ENCODE results near the gene DDX49.
A peak's percentile ranks its signal among the peaks of the same experiment; 100 is the strongest.

DDX49 gene, protein sequence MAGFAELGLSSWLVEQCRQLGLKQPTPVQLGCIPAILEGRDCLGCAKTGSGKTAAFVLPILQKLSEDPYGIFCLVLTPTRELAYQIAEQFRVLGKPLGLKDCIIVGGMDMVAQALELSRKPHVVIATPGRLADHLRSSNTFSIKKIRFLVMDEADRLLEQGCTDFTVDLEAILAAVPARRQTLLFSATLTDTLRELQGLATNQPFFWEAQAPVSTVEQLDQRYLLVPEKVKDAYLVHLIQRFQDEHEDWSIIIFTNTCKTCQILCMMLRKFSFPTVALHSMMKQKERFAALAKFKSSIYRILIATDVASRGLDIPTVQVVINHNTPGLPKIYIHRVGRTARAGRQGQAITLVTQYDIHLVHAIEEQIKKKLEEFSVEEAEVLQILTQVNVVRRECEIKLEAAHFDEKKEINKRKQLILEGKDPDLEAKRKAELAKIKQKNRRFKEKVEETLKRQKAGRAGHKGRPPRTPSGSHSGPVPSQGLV

DNA sequence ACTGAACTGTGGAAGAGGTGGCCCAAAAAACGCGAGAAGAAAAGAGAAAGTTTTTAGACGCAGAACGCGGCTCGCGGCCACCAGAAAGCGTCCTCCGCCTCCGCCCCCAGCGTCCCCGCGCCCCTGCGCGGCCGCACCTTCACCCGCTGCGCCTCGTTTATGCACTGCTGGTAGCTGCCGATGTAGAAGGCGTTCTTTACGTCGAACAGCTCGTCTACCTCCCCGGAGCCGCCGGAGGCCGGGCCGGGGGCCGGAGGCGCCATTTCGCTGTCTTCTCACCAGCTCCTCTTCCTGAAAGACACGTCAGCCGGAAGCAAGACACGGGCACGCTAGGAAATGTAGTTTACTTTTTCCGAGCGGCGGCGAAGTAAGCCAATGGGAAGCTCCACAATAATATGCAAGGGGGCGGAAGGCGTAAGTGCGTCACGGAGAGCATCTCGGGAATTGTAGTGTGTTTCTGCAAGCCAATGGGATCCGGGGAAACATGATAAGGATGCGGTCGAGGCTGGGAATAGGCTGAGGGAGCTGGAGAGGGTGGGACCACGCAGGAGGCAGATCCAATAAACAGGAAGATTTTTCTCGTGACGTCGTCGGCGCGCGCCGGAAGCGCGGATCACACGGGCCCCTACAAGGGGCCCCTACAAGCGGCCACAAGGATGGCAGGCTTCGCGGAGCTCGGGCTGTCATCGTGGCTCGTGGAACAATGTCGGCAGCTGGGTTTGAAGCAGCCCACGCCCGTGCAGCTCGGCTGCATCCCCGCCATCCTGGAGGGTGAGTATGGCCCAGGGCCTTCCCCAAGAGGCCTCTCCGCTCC lies at the start of gene DDX49, which contains the start of gene COPE:
DDX49 (plus strand) TSS at position 630 of the 814 bp plus-strand sequence; CDS start at position 657, 27 bp downstream.
COPE (minus strand) TSS at position 302 of the 814 bp plus-strand sequence; CDS start at position 263, 39 bp downstream.
- peak; percentile 98 for DNase-seq

DNA sequence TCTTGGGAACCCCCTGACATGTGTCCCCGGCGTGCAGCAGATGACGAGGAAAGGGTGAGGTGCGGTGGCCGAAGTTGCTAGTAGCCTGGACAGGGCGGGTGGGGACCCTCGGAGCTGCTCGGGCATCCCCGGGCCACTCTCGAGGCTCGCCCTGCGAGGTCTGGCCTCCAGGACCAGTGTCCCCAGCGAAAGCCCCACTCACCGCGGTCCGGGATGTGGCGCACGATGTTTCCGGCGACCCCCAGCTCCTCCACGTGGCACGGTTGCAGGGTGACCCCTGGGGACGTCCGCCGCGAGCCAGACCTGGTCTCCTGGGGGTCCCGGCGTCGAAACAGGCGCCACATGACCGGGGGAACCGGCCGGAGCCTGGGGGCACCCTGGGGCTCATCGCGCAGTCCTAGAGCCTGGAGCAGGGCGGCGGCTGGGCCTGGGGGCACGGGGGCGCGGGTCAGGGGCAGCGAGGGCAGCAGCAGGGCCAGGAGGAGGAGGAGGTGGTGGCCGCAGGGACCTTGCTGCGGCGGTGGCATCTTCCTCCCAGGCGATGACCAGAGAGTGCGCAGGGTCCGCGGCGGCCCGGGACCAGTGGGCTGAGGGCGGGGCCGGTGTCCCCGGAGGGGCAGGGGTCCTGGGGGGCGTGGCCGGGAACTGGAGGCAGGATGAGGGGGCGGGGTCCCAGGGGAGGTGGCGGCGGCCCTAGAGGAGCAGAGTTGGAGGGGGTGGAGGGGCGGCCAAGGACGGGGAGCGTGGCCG lies 49.6 kb upstream of the DDX49 start:
- DNase-seq = no peak

DNA sequence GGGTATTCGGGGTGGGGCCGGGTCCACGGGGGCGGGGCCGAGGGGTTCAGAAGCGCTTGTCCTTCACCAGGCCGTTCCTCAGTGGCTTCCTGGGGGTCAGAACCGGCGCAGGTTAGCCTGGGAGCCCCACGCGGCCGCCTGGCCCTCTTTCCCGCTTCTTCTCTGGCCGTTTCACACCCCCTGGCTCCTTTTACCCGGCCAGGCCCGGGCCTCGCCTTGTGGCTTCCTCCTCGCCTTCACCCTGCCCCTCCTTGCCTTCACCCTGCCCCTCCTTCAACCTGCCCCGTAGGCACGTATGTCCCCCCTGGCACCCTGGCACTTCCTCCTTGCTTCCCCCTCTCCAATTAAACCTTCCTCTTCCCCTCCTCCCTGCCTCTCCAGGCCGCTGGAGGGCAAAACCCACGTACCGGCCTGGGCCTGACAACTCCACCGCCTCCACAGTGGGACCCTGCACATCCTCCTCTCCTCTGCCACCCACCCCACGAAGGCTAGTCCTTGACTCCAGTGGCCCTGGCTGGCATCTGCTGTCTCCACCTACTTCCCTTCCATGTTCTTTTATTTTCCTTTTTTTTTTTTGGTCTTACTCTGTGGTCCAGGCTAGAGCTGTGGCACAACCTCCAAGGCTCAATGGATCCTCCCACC lies 48.9 kb upstream of the DDX49 start:
- no peak for DNase-seq

DNA sequence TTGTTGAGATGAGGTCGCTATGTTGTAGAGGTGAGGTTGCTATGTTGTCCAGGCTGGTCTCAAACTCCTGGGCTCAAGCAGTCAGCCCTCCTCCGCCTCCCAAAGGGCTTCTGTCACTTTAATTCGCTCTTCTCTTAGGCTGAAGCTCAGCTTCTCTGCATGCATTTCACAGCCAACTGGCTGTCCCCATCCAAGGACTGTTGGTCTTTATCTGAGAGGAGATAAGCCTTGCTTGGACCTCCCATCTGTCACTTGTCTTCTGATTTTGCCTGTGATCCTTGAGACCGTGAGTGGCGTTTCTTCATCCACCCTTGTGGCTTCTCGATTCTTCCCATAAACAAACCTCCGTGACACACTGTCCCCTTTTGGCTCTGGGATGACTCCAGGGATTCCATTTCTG lies 48.0 kb upstream of the DDX49 start:
- no peak for DNase-seq

DNA sequence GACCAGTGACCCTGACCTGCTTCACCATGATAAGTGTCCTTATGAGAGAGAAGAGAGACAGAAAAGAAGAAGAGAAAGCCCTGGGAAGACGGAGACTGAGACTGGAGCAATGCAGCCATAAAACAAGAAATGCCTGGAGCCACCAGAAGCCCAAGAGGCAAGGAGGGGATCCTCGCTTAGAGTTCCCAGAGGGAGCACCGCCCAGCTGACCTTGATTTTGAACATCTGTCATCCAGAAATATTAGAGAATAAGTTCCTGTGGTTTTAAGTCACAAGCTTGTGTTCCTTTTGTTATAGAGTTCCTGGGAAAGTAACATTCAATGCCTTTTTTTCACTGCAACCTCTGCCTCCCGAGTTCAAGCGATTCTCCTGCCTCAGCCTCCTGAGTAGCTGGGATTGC lies 43.8 kb upstream of the DDX49 start:
- no peak for DNase-seq

DNA sequence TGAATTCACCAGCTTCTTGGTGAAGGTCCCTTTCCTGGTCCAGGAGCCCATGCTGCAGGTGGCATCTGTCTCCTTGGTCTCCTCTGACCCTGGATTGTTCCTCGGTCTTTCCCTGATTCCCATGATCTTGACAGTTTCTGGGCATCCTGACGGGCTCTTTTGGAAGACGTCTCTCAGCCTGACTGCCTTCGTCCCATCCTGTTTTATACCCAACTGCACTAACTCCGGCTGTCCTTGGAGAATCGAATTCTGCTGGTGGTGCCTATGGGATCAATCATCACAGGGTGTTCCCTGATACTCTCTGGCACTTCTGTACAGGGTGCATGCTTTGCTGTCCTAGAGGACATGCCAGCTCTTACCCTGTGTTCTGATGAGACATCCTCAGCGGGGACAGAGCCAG lies 42.6 kb upstream of the DDX49 start:
- DNase-seq = no peak

DNA sequence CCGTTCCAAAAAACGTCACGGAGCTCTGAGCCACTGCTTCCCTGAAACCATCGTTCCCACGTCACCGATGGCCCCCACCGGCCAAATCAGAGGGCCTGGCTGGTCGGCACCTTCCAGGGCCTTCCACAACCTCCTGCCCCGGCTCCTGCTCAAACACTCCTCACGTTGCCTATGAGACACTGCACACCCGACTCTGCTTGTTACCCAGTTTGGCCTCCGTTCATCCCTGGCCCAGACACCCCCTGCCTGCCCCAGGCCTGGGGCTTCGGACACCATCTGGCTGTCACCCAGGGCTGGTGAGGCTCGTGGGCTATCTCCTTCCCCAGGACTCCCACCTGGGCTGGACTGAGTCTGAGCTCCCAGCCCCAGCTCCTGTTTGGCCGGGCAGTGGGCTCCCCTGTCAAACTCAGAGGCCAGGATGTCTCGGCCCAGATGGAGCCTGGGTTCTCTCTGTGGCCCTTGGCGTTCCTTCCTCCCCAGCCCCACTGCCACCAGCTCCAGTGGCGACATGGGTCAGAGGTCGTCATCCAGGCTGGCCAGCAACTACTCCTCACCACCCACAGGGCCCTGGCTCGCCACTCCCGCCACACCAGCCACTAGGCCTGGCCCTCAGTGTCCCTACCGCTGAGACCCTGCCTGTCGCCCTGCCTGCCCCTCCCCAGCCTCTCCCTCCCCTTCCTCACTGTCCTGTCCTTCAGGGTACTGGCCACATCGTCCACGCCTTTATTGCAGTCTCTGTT lies 41.3 kb upstream of the DDX49 start:
- no peak for DNase-seq

DNA sequence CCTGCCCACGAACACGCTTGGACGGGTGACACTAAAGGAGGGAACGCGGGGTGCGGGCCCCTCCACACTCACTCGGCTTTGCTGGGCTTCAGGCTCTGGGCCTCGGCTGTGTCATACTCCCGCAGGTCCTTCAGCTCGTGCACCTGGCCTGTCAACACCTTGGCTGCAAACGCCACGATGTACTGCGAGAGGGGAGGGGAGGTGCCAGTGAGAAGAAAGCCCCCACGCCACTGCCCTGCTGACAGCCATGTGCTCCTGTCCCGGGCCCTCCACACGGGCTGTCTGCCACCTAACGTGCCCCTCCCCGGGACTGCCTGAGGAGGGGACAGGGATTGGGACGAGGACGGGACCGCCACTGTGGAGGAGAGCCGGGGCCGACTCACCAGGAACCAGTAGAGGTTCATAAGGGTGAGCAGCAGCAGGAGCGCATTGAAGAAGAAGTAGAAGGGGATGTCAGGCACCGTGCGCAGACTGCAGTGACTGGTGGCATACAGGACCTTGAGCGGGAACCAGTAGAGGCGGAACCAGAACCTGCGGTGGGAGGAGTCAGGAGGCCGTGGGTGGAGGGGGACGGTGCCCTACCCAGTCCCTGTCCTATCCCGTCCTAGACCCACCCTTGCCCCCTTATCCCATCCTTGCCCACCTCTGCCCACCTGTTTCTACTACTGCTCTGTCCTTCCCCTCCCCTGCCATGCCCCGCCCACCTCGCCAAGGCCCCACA lies 40.5 kb upstream of the DDX49 start:
- DNase-seq = no peak

DNA sequence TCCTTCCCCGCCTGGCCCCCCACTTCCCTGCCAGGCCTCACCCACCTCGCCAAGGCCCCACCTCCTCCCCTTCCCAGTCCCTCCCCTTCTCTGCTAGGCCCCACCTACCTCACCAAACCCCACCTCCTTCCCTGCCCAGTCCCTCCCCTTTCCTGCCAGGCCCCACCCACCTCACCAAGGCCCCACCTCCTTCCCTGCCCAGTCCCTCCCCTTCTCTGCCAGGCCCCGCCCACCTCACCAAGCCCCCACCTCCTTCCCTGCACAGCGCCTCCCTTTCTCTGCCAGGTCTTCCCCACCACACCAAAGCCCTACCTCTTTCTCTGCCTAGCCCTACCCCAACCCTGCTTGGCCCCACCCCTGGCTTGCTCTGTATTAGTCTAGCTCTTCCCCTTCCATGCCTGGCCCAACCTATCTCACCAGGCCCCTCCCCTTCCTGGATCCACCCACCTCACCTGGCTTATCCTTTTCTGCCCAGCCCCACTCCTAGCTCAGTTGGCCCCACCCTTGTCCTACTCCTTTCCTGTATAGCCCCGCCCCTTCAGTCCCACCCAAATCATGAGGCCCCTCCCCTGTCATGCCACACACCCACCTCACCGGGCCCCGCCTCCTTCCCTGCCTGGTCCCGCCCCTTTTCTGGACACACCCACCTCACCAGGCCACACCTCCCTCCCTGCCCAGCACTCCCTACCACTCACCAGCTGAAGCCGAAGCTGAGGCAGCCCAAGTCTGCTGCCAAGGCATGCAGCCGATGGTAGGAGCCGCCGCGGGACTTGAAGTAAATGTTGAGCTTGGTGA lies 39.7 kb upstream of the DDX49 start:
- DNase-seq = no peak

DNA sequence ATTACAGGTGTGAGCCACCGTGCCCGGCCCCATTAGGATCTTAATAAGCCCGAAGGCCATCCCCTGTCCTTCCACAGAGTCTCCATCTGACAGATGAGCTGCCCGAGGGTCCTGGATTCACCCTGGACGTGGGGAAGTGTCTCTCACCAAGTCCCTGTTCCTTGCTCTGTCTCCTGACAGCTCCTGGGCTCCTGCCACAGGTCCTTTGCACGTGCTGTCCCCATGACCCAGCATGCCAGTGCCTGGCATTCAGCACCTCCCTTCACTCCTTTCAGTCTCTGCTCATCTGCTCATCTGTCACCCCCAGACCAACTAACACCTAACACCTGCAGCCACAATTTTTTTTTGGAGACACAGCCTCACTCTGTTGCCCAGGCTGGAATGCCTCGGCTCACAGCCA lies 38.0 kb upstream of the DDX49 start:
- DNase-seq = no peak

DNA sequence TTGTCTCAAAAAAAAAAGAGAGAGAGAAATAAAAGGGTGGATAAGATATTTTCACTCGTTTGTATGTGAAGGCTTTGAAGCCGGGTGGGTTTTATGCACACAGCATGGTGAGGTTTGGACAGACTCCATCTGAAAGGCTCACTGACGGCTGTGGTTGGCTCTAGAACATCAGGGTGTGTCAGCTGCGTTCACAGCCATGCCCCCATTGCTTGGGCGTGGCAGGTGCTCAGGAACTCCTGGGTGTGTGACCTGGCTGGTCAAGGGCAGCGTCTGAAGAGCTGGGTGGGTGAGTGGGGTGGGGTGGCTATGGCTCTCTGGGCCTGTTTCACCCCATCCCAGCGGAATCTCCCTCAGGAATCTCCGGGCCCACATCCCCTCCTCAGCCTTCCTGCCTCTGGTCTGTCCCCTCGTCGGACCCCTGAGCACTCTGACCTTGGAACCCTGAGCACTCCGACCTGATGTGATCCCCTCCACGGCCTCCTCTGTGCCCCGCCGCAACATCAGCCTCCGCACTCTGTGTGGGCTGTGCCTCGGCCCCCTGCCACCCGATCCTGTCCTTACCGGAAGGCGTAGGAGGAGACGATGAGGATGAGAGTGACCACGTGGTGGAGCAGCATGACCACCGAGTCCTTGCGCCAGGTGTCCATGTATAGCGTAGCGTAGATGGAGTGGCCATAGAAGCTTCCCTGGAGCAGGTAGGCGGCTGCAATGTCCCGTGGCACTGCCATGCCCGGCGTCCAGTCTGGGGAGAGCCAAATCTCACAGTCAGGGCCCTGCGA lies 35.8 kb upstream of the DDX49 start:
- DNase-seq = no peak

DNA sequence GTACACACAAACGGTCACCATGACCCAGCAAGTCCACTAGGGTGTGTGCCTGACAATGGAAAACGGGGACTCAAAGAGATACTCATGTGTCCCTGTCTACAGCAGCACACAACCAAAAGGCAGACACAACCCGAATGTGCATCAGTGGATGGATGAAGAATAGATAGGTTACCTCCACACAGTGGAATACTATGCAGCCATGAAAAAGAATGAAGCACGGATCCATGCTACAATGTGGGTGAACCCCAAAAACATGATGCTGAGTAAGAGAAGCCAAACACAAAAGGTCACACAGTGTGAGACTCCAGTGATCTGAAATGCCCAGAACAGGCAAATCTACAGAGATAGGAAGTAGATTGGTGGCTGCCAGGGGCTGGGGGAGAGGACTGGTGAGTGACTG lies 32.5 kb upstream of the DDX49 start:
- no peak for DNase-seq

DNA sequence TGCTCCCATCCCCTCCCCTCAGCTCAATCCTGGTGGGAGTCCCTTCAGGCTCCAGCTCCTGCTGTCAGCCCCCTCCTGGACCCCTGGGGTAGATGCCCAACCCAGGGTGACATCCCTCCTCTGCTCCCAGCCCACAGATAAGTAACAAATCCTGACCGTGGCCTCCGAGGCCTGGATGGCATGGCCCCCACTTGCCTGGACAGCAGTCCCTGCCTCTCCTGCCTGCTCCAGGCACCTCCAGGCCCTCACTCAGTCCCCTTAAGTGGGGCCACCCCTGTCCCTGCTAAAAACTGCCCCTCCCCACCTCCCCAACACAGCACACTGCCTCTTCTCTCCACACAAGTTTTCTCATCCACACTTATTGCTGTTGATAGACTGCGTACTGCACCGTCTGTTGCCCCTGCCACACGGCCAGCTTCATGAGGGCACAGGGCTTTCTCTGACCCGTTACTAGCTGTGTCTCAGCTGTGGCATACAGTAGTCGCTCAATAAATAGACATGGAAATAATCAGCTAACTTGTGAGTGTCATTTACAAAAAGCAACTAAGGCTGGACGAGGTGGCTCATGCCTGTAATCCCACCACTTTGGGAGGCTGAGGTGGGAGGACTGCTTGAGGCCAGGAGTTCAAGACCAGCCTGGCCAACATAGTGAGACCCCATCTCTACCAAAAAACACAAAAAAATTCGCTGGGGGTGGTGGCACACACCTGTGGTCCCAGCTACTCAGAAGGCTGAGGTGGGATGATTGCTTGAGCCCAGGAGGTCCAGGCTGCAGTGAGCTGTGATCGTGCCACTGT lies 29.4 kb upstream of the DDX49 start:
- DNase-seq = no peak

DNA sequence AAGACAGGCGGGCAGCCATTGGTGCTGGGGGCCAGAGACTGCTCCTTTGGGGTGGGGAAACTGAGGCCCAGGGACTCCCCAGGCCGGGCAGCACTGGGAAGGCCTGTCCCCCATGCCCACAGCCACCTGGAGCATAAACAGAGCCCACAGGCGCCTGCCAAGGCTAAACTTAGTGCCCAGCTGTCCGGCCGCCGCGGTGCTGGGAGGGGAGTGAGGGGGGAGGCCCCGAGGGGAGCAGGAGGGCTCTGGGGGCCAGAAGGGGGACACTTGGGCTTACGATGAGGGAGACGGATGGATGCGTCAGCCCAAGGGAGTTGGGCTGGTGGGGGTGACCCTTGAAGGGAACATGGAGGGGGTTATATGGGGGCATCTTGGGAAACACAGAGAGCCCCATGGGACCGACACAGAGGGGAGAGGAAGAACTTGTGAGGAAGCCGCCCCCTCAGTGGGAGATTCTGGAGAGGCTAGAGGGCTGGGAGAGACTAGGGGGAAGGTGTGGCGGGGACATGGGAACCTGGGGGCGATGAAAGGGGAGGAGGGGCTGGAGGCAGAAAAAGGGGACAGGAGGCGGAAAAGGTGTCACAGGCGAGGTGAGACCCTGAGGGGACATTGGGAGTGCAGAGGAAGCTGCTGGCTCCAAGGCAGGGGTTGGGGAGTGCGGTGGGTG lies 25.8 kb upstream of the DDX49 start:
- no peak for DNase-seq

DNA sequence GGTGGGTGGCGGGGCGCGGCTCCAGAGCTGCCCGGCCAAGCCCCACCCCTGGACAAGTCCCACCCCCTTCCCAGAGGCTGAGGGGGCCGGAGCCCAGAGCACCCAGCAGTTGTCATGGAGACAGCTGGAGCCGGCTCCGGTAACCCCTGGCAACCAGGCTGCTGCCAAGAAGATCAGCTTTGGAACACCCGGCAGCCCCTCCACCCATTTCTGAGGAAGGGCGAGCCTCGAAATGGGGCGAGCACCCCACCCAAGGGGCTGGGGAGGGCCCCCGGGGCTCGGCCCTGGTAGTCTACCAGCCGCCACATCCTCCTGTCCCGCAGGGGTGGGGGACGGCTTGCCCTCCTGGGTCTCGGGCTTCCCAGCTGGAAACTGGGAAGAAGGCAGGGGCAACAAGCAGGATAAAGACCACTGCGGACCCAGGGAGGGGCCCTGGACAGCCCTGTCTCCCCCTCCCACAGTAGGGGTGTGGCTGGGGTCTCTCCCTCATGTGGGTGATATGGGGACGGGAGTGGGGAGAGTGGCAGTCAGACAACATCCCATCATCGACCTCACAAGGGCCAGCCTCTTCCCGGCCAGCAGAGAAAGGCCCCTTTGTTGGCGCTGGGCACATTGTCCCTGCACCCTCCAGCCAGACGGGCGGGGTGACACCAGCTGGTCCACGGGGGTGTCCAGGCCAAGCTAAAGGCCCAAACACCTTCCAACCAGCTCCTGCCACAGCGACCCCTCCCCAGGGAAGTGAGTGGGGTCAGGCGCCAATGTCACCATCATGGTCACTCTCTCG lies 25.1 kb upstream of the DDX49 start:
- DNase-seq = no peak

DNA sequence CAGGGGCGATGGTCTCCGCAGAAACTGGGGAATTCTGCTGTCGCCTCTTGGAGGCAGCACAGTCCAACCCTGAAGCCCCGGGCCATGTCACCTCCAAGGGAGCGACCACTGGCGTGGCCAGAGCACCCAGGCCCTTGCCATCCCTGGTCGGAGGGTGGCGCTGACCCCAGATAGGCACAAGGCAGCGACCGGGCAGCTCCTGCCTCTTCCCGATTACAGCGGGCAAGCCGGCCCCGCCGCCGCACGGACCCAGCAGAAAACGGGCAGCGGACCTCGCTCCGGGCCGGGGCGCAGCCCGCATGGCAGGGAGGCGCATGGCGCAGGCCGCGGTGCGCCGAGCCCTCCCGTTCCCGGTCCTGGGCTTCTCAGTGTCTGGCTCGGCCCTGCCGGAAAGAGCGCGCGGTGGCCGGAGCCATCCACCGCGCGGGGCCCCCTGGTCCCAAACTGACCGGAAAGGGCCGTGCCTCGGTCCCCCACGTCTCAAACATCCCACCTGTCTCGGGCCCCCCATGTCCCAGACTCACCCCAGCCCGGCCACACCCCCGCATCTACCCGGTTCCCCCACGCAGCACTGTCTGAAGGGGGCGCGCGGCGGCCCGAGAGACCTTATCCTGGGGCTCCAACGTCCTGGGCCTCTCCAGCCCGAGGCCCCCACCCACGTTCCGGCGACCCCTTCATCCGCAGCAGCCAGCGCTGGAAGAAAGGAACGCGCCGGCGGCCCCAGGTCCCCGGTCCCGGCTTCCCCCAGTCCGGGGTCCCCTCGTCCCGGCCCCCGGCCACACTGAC lies 24.3 kb upstream of the DDX49 start:
- DNase-seq = no peak
